Measurements from ENCODE around the gene IMMP2L. TPM values are rescaled to one million over a fixed set of nuclear protein-coding genes. Genes with fewer than 3 reads are reported as not detected.

IMMP2L gene
- total and polyA plus RNA-seq, 2 of the 8 experiments (the other 6 are each of a cell fraction or from before 2014, with no cell fraction given) = 2.3 to 10.1 TPM

GRCh38 chr7:111018960-111019736 is 543.1 kb downstream of the IMMP2L start (continued):
- TF ChIP-seq RBBP5 (IDR thresholded peaks at IDR 0.05; ENCODE audit: borderline replicate concordance, low read depth, low read length) (no peak), BRCA1 (IDR thresholded peaks at IDR 0.05; ENCODE audit: low read depth, low read length) (no peak), GABPA (IDR thresholded peaks at IDR 0.05; ENCODE audit: borderline replicate concordance, insufficient read depth, low read length) (no peak), FOSL1 (IDR thresholded peaks at IDR 0.05; ENCODE audit: insufficient read depth, low read depth, low read length) (no peak), PHF8 (conservative IDR thresholded peaks at IDR 0.05; ENCODE audit: low read depth, low read length) (no peak), CTBP2 (IDR thresholded peaks at IDR 0.05; ENCODE audit: borderline replicate concordance, insufficient read depth, insufficient read length, low read length) (no peak), USF2 (IDR thresholded peaks at IDR 0.05; ENCODE audit: low read length) (no peak), MAFK (IDR thresholded peaks at IDR 0.05; ENCODE audit: low read depth, low read length) (no peak), SP4 (IDR thresholded peaks at IDR 0.05; ENCODE audit: low read length) (no peak)

Measured in H1 (cell line).